A375 (cell line): ENCODE results near the gene C1orf141. TPM values are rescaled to one million over a fixed set of nuclear protein-coding genes. Genes with fewer than 3 reads are reported as not detected.

Experiments
- small RNA-seq: library from RNA; depleted of rRNA; stranded (forward); fragments of <200 nt; gene quantifications from one replicate; pipeline ENCODE3, GENCODE V24; 2014
- total RNA-seq: library from RNA; depleted of rRNA; stranded (reverse); fragments of >200 nt; shearing (Covaris generic); gene quantifications from 2 replicates; pipeline ENCODE4 v1.2.3, GENCODE V29; 2014; rRNA removed

The C1orf141 gene
- not detected in 2 replicates for total RNA-seq

DNA sequence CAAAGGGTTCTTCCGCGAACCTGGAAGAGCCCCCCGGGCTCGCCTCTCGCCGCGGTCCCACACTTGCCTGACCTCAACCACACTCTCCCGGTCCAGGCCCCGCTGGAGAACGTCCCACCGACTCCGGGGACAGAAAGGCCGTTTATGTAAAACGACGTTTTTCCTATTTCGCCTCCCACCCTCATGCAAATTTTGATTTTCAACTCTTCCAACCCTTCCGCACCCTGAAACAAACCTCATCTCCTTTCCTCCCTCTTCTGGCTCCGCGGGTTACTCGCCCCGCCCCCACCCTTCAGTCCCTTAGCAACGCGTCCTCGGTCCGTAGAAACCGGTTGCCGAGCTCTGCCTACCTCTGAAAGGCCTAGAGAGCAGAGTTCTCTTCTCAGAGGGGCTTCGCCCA is at the start of gene C1orf141:
Gene C1orf141, minus strand, starts transcription at position 276 of the 400 bp plus-strand sequence. CDS start 7,730 bp downstream, outside the sequence.

GRCh38 chr1:67166196-67166595 is 31.4 kb upstream of the C1orf141 start, which contains the start of gene IL23R:
Gene IL23R (plus strand): TSS chr1:67166454. CDS start chr1:67168121, 1,667 bp downstream.

DNA sequence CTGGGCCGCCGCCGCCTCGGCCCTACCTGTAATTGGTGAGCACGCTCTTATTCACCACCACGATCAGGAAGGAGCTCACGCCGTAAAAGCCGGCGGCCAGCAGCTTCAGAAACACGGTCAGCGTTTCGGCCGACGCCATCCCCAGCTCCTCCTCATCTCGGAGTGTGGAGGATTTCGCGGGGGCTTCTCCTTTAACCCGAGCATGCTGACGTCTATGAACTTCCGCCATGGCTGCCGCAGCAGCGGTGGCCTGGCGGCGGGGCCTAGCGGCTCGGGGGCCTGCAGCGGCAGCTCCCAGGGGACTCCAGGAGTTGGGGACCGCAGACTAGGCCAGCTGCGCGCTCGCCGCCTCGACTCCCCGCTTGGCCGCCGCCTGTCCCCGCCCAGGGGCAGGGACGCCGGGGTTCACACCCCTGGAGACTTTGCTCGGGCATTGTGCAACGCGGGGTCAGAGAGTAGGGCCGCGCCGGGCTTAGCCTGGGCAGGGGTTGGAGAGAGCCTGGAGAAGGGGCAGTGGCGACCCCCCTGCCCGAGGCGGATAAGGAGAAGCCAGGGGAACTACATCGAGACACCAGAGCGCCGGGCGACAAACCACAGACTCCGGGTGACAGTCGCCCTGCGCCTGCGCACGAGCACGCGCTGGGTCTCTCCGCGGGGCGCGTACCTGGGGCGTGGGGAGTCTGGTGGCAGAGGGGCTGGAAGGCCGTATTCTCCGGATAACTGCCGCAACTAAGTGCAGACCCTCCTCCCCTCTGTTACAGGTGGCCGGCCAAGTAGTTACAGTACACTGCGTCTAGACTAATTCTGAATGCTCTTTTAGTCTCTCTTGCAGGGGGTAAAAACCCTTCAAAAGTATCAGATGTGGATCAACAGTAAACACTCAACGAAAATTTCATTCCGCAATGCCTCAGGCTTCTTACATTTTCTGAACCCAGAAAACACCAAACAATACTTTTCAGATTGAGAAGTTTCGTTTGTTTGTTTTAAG is 80.7 kb downstream of the C1orf141 start, which contains the start of gene SLC35D1:
Gene SLC35D1, minus strand, starts transcription at position 364 of the 988 bp plus-strand sequence. Its CDS starts 135 bp downstream, at position 229.

Small RNA genes within 50 kb of the gene (small RNA-seq; reads per million reads assigned to genes)
- not detected for gene RF00322

Other genes with a start within 250 kb of the C1orf141 start
- gene DNAI4, start 210.1 kb downstream of the C1orf141 start, total RNA-seq: not detected in 2 replicates
- 23.8 and 28.9 TPM in 2 replicates for gene MIER1, start 210.0 kb downstream of the C1orf141 start, total RNA-seq
- 8.7 and 9.2 TPM in 2 replicates for gene SLC35D1, start 80.8 kb downstream of the C1orf141 start, total RNA-seq
- gene IL23R, start 31.5 kb upstream of the C1orf141 start, total RNA-seq: not detected in 2 replicates
- gene IL12RB2, start 172.9 kb upstream of the C1orf141 start, total RNA-seq: not detected in 2 replicates